Keratinocyte (primary cell): ENCODE data around the gene VAMP5. TPM values are rescaled to one million over a fixed set of nuclear protein-coding genes. Genes with fewer than 3 reads are reported as not detected.

ENCODE experiments used
- DNase-seq: peaks from one replicate; pipeline ENCODE4 v3.0.0-alpha.2; 2011; ENCODE audit warnings: low read depth, missing footprints, low spot score
- FAIRE-seq: peaks from 2 replicates; lab custom pipeline; 2011; peaks lifted over from hg19 to GRCh38; lab: Jason Lieb, UNC
- H2AFZ ChIP-seq: 2 replicates; pipeline ENCODE4 v1.6.0; 2012; ENCODE audit warnings: low read length, control low read depth, inconsistent platforms; ENCODE audit not compliant: control insufficient read depth
- H3K27ac ChIP-seq: 2 replicates; pipeline ENCODE4 v1.5.1; 2011; ENCODE audit warnings: low read length; ENCODE audit not compliant: control insufficient read depth, insufficient read depth
- H3K27me3 ChIP-seq: 3 replicates; pipeline ENCODE4 v1.6.0; 2011; ENCODE audit warnings: low read length; ENCODE audit not compliant: control insufficient read depth, insufficient read depth; ENCODE audit errors: extremely low read depth
- H3K36me3 ChIP-seq, 2 experiments: 2 replicates in 1 of 2; 3 replicates in 1 of 2; pipeline ENCODE4 v1.5.1; 2011; ENCODE audit warnings: low read length in 2 of 2, mild to moderate bottlenecking in 1 of 2; ENCODE audit not compliant: control insufficient read depth in 2 of 2, insufficient read depth in 2 of 2; ENCODE audit errors: extremely low read depth in 1 of 2
- H3K4me1 ChIP-seq: 3 replicates; pipeline ENCODE4 v1.5.1; 2011; ENCODE audit warnings: low read length; ENCODE audit not compliant: control insufficient read depth, insufficient read depth; ENCODE audit errors: extremely low read depth
- H3K4me2 ChIP-seq: 3 replicates; pipeline ENCODE4 v1.6.0; 2011; ENCODE audit warnings: low read depth, low read length; ENCODE audit not compliant: control insufficient read depth, insufficient read depth; ENCODE audit errors: extremely low read depth
- H3K4me3 ChIP-seq, 3 experiments: fragments of 200-600 bp in 1 of 3; sonication (generic) in 1 of 3; 2 replicates in 2 of 3; 3 replicates in 1 of 3; pipeline ENCODE4 v1.5.1; 2011 to 2016; ENCODE audit warnings: low read length in 3 of 3, mild to moderate bottlenecking in 3 of 3, control low read depth in 2 of 3, inconsistent platforms in 1 of 3, low read depth in 1 of 3, mixed read lengths in 1 of 3, mixed run types in 1 of 3, moderate library complexity in 1 of 3; ENCODE audit not compliant: control insufficient read depth in 2 of 3, insufficient read depth in 2 of 3; ENCODE audit errors: extremely low read depth in 1 of 3
- H3K79me2 ChIP-seq: 2 replicates; pipeline ENCODE4 v1.6.0; 2012; ENCODE audit warnings: low read length; ENCODE audit not compliant: control insufficient read depth, insufficient read depth
- H3K9ac ChIP-seq: 3 replicates; pipeline ENCODE4 v1.6.0; 2011; ENCODE audit warnings: low read length; ENCODE audit not compliant: control insufficient read depth, insufficient read depth; ENCODE audit errors: extremely low read depth
- H3K9me1 ChIP-seq: 3 replicates; pipeline ENCODE4 v1.6.0; 2011; ENCODE audit warnings: low read length; ENCODE audit not compliant: control insufficient read depth, insufficient read depth; ENCODE audit errors: extremely low read depth
- H3K9me3 ChIP-seq: 2 replicates; pipeline ENCODE4 v1.5.1; 2012; ENCODE audit warnings: low read depth, low read length; ENCODE audit not compliant: control insufficient read depth
- H4K20me1 ChIP-seq: 3 replicates; pipeline ENCODE4 v1.6.0; 2011; ENCODE audit warnings: low read length; ENCODE audit not compliant: control insufficient read depth, insufficient read depth; ENCODE audit errors: extremely low read depth
- CTCF ChIP-seq, 3 experiments: IDR thresholded peaks in 1 of 3; conservative IDR thresholded peaks in 1 of 3; optimal IDR thresholded peaks in 1 of 3; 2 replicates in 2 of 3; 3 replicates in 1 of 3; pipeline versions ENCODE3 to v1.5.1; 2011; ENCODE audit warnings: low read length in 3 of 3, mild to moderate bottlenecking in 3 of 3, moderate library complexity in 2 of 3, control low read depth in 1 of 3, inconsistent platforms in 1 of 3; ENCODE audit not compliant: insufficient read depth in 2 of 3; ENCODE audit errors: extremely low read depth in 1 of 3
- EZH2 ChIP-seq: IDR thresholded peaks from one replicate; pipeline ENCODE4 v1.6.1; 2012; ENCODE audit warnings: inconsistent platforms, mild to moderate bottlenecking, low read length, moderate library complexity
- dilution Hi-C: fragments of 300-500 bp; cut with MboI; formaldehyde crosslinking; loops from one replicate; pipeline ENCODE4 v1.7.0; 2020; ENCODE audit warnings: low sequenced_read_pairs; ENCODE audit not compliant: extremely low pct_ligation_motif_present
- polyA plus RNA-seq, 5 experiments: library from polyadenylated mRNA; depleted of rRNA in 3 of 5; stranded (reverse) in 3 of 5; stranded (forward) in 1 of 5; unstranded in 1 of 5; fragments of >200 nt; gene quantifications; 1 replicate in 1 of 5; 2 replicates in 3 of 5; 3 replicates in 1 of 5; pipeline versions ENCODE4 v1.2.1 to v1.2.3, GENCODE V29; 2011 to 2012; ENCODE audit warnings: missing spikeins in 2 of 5, low read depth in 1 of 5, low replicate concordance in 1 of 5

Gene VAMP5
- polyA plus RNA-seq, 1 donor (not counting 4 experiments of a cell fraction or from before 2014, with no cell fraction given) = 11.0 TPM

DNA sequence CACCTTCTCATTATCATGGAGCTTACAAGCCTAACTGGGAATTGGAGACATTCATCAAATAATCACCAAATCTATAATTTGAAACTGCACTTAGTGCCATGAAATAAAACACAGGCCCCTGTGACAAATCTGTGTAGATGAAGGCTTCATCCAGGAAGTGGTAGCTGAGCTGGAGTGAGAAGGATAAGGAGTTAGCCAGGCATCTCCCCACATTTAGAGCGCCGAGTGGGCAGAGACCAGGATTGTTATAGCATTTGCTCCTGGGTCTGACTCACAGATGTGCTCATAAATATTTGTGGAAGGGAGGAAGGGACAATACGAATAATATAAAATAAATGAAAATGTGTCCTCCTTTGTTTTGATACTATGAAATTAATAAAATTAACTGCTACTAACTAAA, 47.8 kb upstream of the VAMP5 start:
- Histone ChIP-seq H3K79me2 (peaks cover 39% of the 10 kb centered on the region), H3K4me2 (peak overlapping the region; percentile 98)

GRCh38 chr2:85537600-85538506, 46.4 kb upstream of the VAMP5 start:
- no peak for DNase-seq
- Histone ChIP-seq H3K4me1 (peaks cover 42% of the 10 kb centered on the region), H3K9ac (peak overlapping the region; percentile 100), H3K36me3 (peaks cover 9 to 33% of the 10 kb centered on the region in 2 experiments), H2AFZ (peak overlapping the region; percentile 86), H3K9me3 (no peaks in the 10 kb centered on the region), H4K20me1 (peaks cover 31% of the 10 kb centered on the region), H3K27me3 (no peaks in the 10 kb centered on the region), H3K9me1 (peaks cover 2% of the 10 kb centered on the region), H3K27ac (peak overlapping the region; percentile 98), H3K4me3 (peak overlapping the region; percentile 75 to 97 (median 86)), H3K79me2 (peaks cover 52% of the 10 kb centered on the region), H3K4me2 (peak overlapping the region; percentile 98)
- dilution Hi-C loops = no loop called here
- no peak for FAIRE-seq
- no peak for TF ChIP-seq EZH2
- TF ChIP-seq CTCF (optimal IDR thresholded peaks at IDR 0.05 in 1 of 3, IDR thresholded peaks at IDR 0.05 in 1 of 3, conservative IDR thresholded peaks at IDR 0.05 in 1 of 3; ENCODE audit: extremely low read depth in 1 of 3, insufficient read depth in 2 of 3, low read length in 3 of 3) = peak in 1 of 3 experiments; percentile 38

More for the DNA sequence above, 47.8 kb upstream of the VAMP5 start:
- dilution Hi-C loops = no loop called here
- FAIRE-seq (no peak), DNase-seq (no peak)
- Histone ChIP-seq H3K27me3 (no peaks in the 10 kb centered on the region), H3K9me3 (no peaks in the 10 kb centered on the region), H3K4me1 (peaks cover 29% of the 10 kb centered on the region), H3K4me3 (no peak overlapping the region), H2AFZ (no peak overlapping the region), H4K20me1 (peaks cover 18% of the 10 kb centered on the region), H3K9me1 (no peaks in the 10 kb centered on the region), H3K36me3 (peaks cover 4 to 19% of the 10 kb centered on the region in 2 experiments), H3K27ac (no peak overlapping the region), H3K9ac (no peak overlapping the region)
- no peak for TF ChIP-seq CTCF (optimal IDR thresholded peaks at IDR 0.05 in 1 of 3, IDR thresholded peaks at IDR 0.05 in 1 of 3, conservative IDR thresholded peaks at IDR 0.05 in 1 of 3; ENCODE audit: extremely low read depth in 1 of 3, insufficient read depth in 2 of 3, low read length in 3 of 3)
- TF ChIP-seq EZH2 = no peak
